Neural progenitor cell (in vitro differentiated cells): Measurements from ENCODE around the gene C1QB. TPM values are rescaled to one million over a fixed set of nuclear protein-coding genes. Genes with fewer than 3 reads are reported as not detected.

Experiments
- DNase-seq: peaks from one replicate; pipeline ENCODE4 v3.0.0-alpha.2; 2016; ENCODE audit warnings: low spot score
- H2AFZ ChIP-seq: fragments of 200-600 bp; sonication (generic); replicated peaks from 2 replicates; pipeline ENCODE4 v1.6.1; 2016; ENCODE audit warnings: antibody characterized with exemption
- H3F3A ChIP-seq: fragments of 200-600 bp; sonication (generic); 2 replicates; pipeline ENCODE4 v1.6.1; 2016; ENCODE audit warnings: antibody characterized with exemption, low read depth
- H3K27ac ChIP-seq: fragments of 200-600 bp; sonication (generic); 2 replicates; pipeline ENCODE4 v1.5.1; 2016; ENCODE audit warnings: mild to moderate bottlenecking
- H3K27me3 ChIP-seq: fragments of 200-600 bp; sonication (generic); 2 replicates; pipeline ENCODE4 v1.6.1; 2016; ENCODE audit warnings: mild to moderate bottlenecking, moderate library complexity
- H3K36me3 ChIP-seq: fragments of 200-600 bp; sonication (generic); 2 replicates; pipeline ENCODE4 v1.5.1; 2016
- H3K4me1 ChIP-seq: fragments of 200-600 bp; sonication (generic); 2 replicates; pipeline ENCODE4 v1.6.1; 2016; ENCODE audit warnings: mixed run types
- H3K4me2 ChIP-seq: fragments of 200-600 bp; sonication (generic); 2 replicates; pipeline ENCODE4 v1.6.1; 2016
- H3K4me3 ChIP-seq: fragments of 200-600 bp; sonication (generic); 2 replicates; pipeline ENCODE4 v1.5.1; 2016
- H3K79me2 ChIP-seq: fragments of 200-600 bp; sonication (generic); 2 replicates; pipeline ENCODE4 v1.6.1; 2016; ENCODE audit warnings: low read depth
- H3K9ac ChIP-seq: fragments of 200-600 bp; sonication (generic); 2 replicates; pipeline ENCODE4 v1.6.1; 2016
- H3K9me3 ChIP-seq: fragments of 200-600 bp; sonication (generic); 2 replicates; pipeline ENCODE4 v1.5.1; 2016; ENCODE audit warnings: low read depth
- H4K20me1 ChIP-seq: fragments of 200-600 bp; sonication (generic); 2 replicates; pipeline ENCODE4 v1.6.1; 2016; ENCODE audit warnings: low read depth
- H3K27ac Mint-ChIP-seq: 3 replicates; pipeline ENCODE4 v1.8.0; 2021; ENCODE audit warnings: mixed read lengths
- H3K27me3 Mint-ChIP-seq: 2 replicates; pipeline ENCODE4 v1.8.0; 2022; ENCODE audit warnings: low read depth, mild to moderate bottlenecking, inconsistent platforms, moderate library complexity, mixed read lengths; ENCODE audit not compliant: insufficient read depth
- H3K36me3 Mint-ChIP-seq: 3 replicates; pipeline ENCODE4 v1.8.0; 2021; ENCODE audit warnings: mixed read lengths
- H3K4me1 Mint-ChIP-seq: 3 replicates; pipeline ENCODE4 v1.8.0; 2021; ENCODE audit warnings: mixed read lengths
- H3K4me3 Mint-ChIP-seq: 3 replicates; pipeline ENCODE4 v1.8.0; 2021; ENCODE audit warnings: mild to moderate bottlenecking, moderate library complexity, mixed read lengths
- H3K9me3 Mint-ChIP-seq: 3 replicates; pipeline ENCODE4 v1.8.0; 2020; ENCODE audit warnings: mixed read lengths
- CTCF ChIP-seq: fragments of 200-600 bp; sonication (generic); IDR thresholded peaks from 2 replicates; pipeline ENCODE4 v1.5.1; 2017; ENCODE audit warnings: antibody characterized with exemption, mild to moderate bottlenecking
- EZH2 ChIP-seq: fragments of 200-600 bp; sonication (generic); IDR thresholded peaks from 2 replicates; pipeline ENCODE4 v1.6.1; 2017; ENCODE audit warnings: antibody characterized with exemption, mild to moderate bottlenecking, moderate library complexity
- EZH2phosphoT487 ChIP-seq: fragments of 200-600 bp; sonication (generic); IDR thresholded peaks from 2 replicates; pipeline ENCODE4 v1.6.1; 2017; ENCODE audit warnings: antibody characterized with exemption
- total RNA-seq: library from RNA; depleted of rRNA; stranded (reverse); fragments of >200 nt; gene quantifications from 2 replicates; pipeline ENCODE4 v1.2.3, GENCODE V29; 2015; ENCODE audit warnings: low replicate concordance

Gene C1QB
- total RNA-seq, 1 donor from 2014 or later = not detected

GRCh38 chr1:22677931-22678896, 25.2 kb downstream of the C1QB start:
- H3K27ac ChIP-seq = no peak overlapping the region
- H3K27me3 ChIP-seq = no peaks in the 10 kb centered on the region
- H3K9ac ChIP-seq = no peak overlapping the region
- H3K27me3 Mint-ChIP-seq = peaks cover 4% of the 10 kb centered on the region
- no peaks in the 10 kb centered on the region for H3K36me3 ChIP-seq
- no peaks in the 10 kb centered on the region for H3K9me3 Mint-ChIP-seq
- no peak overlapping the region for H3K4me3 Mint-ChIP-seq
- H3K36me3 Mint-ChIP-seq = no peaks in the 10 kb centered on the region
- H3F3A ChIP-seq = peaks cover 49% of the 10 kb centered on the region
- H3K4me3 ChIP-seq = no peak overlapping the region
- H3K4me1 Mint-ChIP-seq = peaks cover 34% of the 10 kb centered on the region
- H3K9me3 ChIP-seq = no peaks in the 10 kb centered on the region
- no peaks in the 10 kb centered on the region for H4K20me1 ChIP-seq
- H3K4me2 ChIP-seq = peak overlapping the region; percentile 51
- peaks cover 33% of the 10 kb centered on the region for H3K4me1 ChIP-seq
- no peaks in the 10 kb centered on the region for H3K79me2 ChIP-seq
- TF ChIP-seq EZH2phosphoT487 (no peak), CTCF (no peak), EZH2 (no peak)
- no peak for DNase-seq
- H3K27ac Mint-ChIP-seq = no peak overlapping the region
- H2AFZ ChIP-seq = no peak overlapping the region

- Mint-ChIP-seq H3K4me1 (peaks cover 33% of the 10 kb centered on the region), H3K27me3 (peaks cover 10% of the 10 kb centered on the region)
- TF ChIP-seq EZH2phosphoT487 = no peak
- no peak for TF ChIP-seq CTCF
- TF ChIP-seq EZH2 = no peak
Measured at GRCh38 chr1:22680726-22681125, 27.7 kb downstream of the C1QB start.

GRCh38 chr1:22681556-22682276, 28.7 kb downstream of the C1QB start:
- Histone ChIP-seq H2AFZ (no peak overlapping the region), H3K79me2 (no peaks in the 10 kb centered on the region), H3K9ac (no peak overlapping the region), H3K4me1 (peaks cover 38% of the 10 kb centered on the region), H3K27ac (no peak overlapping the region), H3K4me3 (no peak overlapping the region), H3K36me3 (no peaks in the 10 kb centered on the region), H3K4me2 (no peak overlapping the region), H3K27me3 (no peaks in the 10 kb centered on the region), H3K9me3 (no peaks in the 10 kb centered on the region), H3F3A (peaks cover 35% of the 10 kb centered on the region), H4K20me1 (no peaks in the 10 kb centered on the region)
- Mint-ChIP-seq H3K36me3 (no peaks in the 10 kb centered on the region), H3K4me3 (no peak overlapping the region), H3K9me3 (no peaks in the 10 kb centered on the region), H3K27ac (peak overlapping the region; percentile 61), H3K27me3 (peaks cover 9% of the 10 kb centered on the region), H3K4me1 (peaks cover 30% of the 10 kb centered on the region)
- TF ChIP-seq EZH2 (no peak), EZH2phosphoT487 (no peak), CTCF (no peak)
- no peak for DNase-seq

More at GRCh38 chr1:22680726-22681125, 27.7 kb downstream of the C1QB start:
- Histone ChIP-seq H3F3A (peaks cover 40% of the 10 kb centered on the region), H3K9me3 (no peaks in the 10 kb centered on the region), H3K27ac (no peak overlapping the region), H3K79me2 (no peaks in the 10 kb centered on the region), H3K36me3 (no peaks in the 10 kb centered on the region), H3K27me3 (no peaks in the 10 kb centered on the region), H4K20me1 (no peaks in the 10 kb centered on the region), H3K4me3 (no peak overlapping the region), H3K9ac (no peak overlapping the region), H2AFZ (no peak overlapping the region), H3K4me1 (peaks cover 39% of the 10 kb centered on the region), H3K4me2 (no peak overlapping the region)
- Mint-ChIP-seq H3K27ac (peak overlapping the region; percentile 18), H3K4me3 (no peak overlapping the region), H3K9me3 (no peaks in the 10 kb centered on the region), H3K36me3 (no peaks in the 10 kb centered on the region)
- DNase-seq = no peak
